Activated naive CD8-positive, alpha-beta T cell treated with anti-CD3 and anti-CD28 coated beads for 36 hours (primary cell): ENCODE measurements around the gene SLC23A2. TPM values are rescaled to one million over a fixed set of nuclear protein-coding genes. Genes with fewer than 3 reads are reported as not detected.
"Not testable (repeated sequence)": the region's sequence is repeated elsewhere in the genome, so short reads cannot be mapped to it uniquely, and the experiment has no call there.

Experiments
- DNase-seq: peaks from one replicate; pipeline ENCODE4 v3.0.0; 2021
- H3K27ac Mint-ChIP-seq: one replicate; pipeline ENCODE4 v1.8.0; 2022; ENCODE audit warnings: mild to moderate bottlenecking, moderate library complexity, mixed read lengths
- H3K27me3 Mint-ChIP-seq: one replicate; pipeline ENCODE4 v1.8.0; 2022; ENCODE audit warnings: mild to moderate bottlenecking, mixed read lengths
- H3K36me3 Mint-ChIP-seq: one replicate; pipeline ENCODE4 v1.8.0; 2021; ENCODE audit warnings: mild to moderate bottlenecking, mixed read lengths
- H3K4me1 Mint-ChIP-seq: one replicate; pipeline ENCODE4 v1.8.0; 2021; ENCODE audit warnings: mixed read lengths
- H3K4me3 Mint-ChIP-seq: one replicate; pipeline ENCODE4 v1.8.0; 2022; ENCODE audit warnings: mild to moderate bottlenecking, moderate library complexity, mixed read lengths
- H3K9me3 Mint-ChIP-seq: one replicate; pipeline ENCODE4 v1.8.0; 2022; ENCODE audit warnings: mixed read lengths
- total RNA-seq, 2 experiments: library from RNA; stranded (reverse); gene quantifications; one replicate each; pipeline ENCODE4 v1.2.3, GENCODE V29; 2021

SLC23A2 gene
- total RNA-seq, 2 experiments from 2014 or later, result 23.2 TPM

DNA sequence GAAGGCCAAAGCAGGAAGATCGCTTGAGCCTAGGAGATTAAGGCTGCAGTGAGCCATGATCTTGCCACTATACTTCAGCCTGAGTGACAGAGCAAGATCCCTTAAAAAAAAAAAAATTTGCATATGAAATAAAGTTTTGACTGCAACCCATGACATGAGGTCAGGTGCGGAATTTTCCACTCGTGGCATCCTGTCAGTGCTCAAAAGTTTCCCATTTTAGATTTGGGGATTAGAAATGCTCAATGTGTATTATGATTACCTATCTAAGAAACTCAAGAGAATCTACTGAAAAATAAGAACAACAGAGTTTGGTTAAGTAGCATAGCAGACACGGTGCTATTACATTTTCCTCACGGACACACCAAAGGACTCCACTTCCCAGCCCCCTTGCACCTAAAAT, 11.7 kb downstream of the SLC23A2 start:
- H3K4me1 Mint-ChIP-seq, result peaks cover 41% of the 10 kb centered on the region
- H3K9me3 Mint-ChIP-seq, result no peaks in the 10 kb centered on the region
- H3K27me3 Mint-ChIP-seq, result no peaks in the 10 kb centered on the region
- DNase-seq, result peak; percentile 31
- no peak overlapping the region for H3K4me3 Mint-ChIP-seq
- peaks cover 12% of the 10 kb centered on the region for H3K36me3 Mint-ChIP-seq
- peak overlapping the region; percentile 70 for H3K27ac Mint-ChIP-seq

DNA sequence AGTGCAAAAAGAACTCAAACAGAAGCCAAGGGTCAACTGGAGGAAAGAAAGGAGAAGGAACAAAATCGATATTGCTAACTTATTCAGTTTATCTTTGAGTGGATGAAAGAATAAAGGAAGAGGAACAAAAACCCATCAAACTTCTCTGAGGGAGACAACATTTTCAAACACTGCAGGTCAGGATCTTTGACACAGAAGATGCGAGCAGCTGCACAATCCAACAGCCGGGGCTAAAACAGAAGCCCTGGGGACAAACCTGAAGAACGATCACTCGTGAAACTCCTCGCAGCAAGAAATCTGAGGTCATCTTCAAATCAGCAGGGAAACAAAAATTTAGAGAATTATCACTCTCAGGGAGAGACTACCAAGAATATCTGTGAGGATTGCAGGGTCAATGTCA, 14.2 kb downstream of the SLC23A2 start:
- Mint-ChIP-seq H3K9me3 (no peaks in the 10 kb centered on the region), H3K4me3 (no peak overlapping the region), H3K27me3 (no peaks in the 10 kb centered on the region), H3K27ac (no peak overlapping the region), H3K4me1 (peaks cover 41% of the 10 kb centered on the region), H3K36me3 (peaks cover 13% of the 10 kb centered on the region)
- DNase-seq, result no peak

GRCh38 chr20:4985658-4986057, 15.7 kb downstream of the SLC23A2 start:
- Mint-ChIP-seq H3K36me3 (peaks cover 13% of the 10 kb centered on the region), H3K4me1 (peaks cover 41% of the 10 kb centered on the region), H3K9me3 (no peaks in the 10 kb centered on the region), H3K27me3 (no peaks in the 10 kb centered on the region), H3K4me3 (no peak overlapping the region), H3K27ac (no peak overlapping the region)
- no peak for DNase-seq

DNA sequence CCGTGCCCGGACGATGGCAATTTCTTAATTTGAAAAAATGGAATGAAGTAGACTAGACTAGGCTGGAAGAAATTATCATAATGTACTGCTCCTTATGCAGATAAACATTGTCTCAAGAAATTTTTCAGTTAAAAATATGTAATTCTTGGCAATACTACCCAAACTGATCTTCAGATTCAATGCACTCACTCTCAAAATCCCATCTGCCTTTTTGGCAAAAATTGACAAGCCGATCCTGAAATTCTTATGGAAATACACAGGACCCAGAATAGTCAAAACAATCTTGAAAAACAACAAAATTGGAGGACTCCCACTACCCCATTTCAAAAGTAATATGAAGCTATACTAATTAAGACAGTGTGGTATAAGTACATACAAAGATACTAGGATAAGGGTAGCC, 19.0 kb downstream of the SLC23A2 start:
- H3K4me1 Mint-ChIP-seq, result peaks cover 37% of the 10 kb centered on the region
- DNase-seq, result no peak
- no peaks in the 10 kb centered on the region for H3K9me3 Mint-ChIP-seq
- no peaks in the 10 kb centered on the region for H3K27me3 Mint-ChIP-seq
- no peak overlapping the region for H3K27ac Mint-ChIP-seq
- H3K4me3 Mint-ChIP-seq, result no peak overlapping the region
- peaks cover 8% of the 10 kb centered on the region for H3K36me3 Mint-ChIP-seq

DNA sequence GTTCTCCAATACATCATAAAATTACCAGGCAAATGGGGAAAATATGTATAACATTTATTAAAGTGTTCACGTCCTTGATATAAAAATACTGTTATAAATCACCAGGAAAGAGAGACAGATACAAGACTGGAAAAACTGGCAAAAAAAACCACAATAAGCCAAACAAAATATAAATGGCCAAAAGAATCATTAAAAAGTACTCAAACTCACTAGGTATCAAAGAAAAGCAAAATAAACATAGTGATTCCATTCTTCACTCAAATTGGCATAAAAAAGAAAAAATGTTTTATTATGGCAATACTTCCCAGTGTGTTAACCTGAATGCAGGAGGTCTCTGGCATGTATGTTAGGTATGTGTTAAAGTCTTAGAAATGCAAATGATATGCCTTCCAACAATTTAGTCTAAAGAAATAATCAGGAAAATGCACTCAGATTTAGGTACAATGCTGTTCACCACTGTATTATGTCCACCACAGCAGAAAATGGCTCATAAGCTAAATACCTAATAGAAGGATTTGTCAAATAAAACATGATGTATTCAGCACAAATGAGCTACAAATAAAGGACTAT, 21.4 kb downstream of the SLC23A2 start:
- peaks cover 5% of the 10 kb centered on the region for H3K36me3 Mint-ChIP-seq

GRCh38 chr20:4978050-4978918, 23.0 kb downstream of the SLC23A2 start:
- Mint-ChIP-seq H3K4me1 (peaks cover 41% of the 10 kb centered on the region), H3K27ac (peak overlapping the region; percentile 56)

More for the DNA sequence above, 21.4 kb downstream of the SLC23A2 start:
- Mint-ChIP-seq H3K4me3 (no peak overlapping the region), H3K27ac (no peak overlapping the region), H3K9me3 (no peaks in the 10 kb centered on the region), H3K27me3 (no peaks in the 10 kb centered on the region), H3K4me1 (peaks cover 31% of the 10 kb centered on the region)
- no peak for DNase-seq

DNA sequence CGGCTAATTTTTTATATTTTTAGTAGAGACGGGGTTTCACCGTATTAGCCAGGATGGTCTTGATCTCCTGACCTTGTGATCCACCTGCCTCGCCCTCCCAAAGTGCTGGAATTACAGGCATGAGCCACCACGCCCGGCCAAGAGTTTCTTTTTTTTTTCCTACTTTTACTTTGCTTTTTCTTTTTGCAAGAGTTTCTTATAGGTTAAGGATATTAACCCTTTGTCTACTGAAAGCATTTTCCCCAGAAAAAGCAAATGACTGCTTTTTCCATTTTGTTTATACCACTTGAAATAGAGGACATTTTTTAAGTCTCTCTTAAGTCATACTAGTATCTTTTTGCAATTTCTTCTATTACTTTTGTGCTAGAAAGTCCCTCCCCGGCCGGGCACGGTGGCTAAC, 25.3 kb downstream of the SLC23A2 start:
- H3K27ac Mint-ChIP-seq, H3K9me3 Mint-ChIP-seq: not testable (repeated sequence)
- H3K4me1 Mint-ChIP-seq, result peaks cover 45% of the 10 kb centered on the region

More at GRCh38 chr20:4978050-4978918, 23.0 kb downstream of the SLC23A2 start:
- Mint-ChIP-seq H3K4me3 (no peak overlapping the region), H3K9me3 (no peaks in the 10 kb centered on the region), H3K27me3 (no peaks in the 10 kb centered on the region), H3K36me3 (peaks cover 5% of the 10 kb centered on the region)
- no peak for DNase-seq

GRCh38 chr20:4973330-4974097, 27.8 kb downstream of the SLC23A2 start:
- Mint-ChIP-seq H3K9me3 (no peaks in the 10 kb centered on the region), H3K27me3 (no peaks in the 10 kb centered on the region), H3K4me1 (peaks cover 34% of the 10 kb centered on the region), H3K36me3 (peaks cover 7% of the 10 kb centered on the region), H3K4me3 (peak overlapping the region; percentile 72), H3K27ac (peak overlapping the region; percentile 88)
- DNase-seq, result peak; percentile 79

More for the DNA sequence above, 25.3 kb downstream of the SLC23A2 start:
- not testable (repeated sequence) for DNase-seq, H3K27me3 Mint-ChIP-seq, H3K4me3 Mint-ChIP-seq, H3K36me3 Mint-ChIP-seq

GRCh38 chr20:4972506-4973251, 28.6 kb downstream of the SLC23A2 start:
- peaks cover 27% of the 10 kb centered on the region for H3K4me1 Mint-ChIP-seq
- no peaks in the 10 kb centered on the region for H3K27me3 Mint-ChIP-seq
- peak overlapping the region; percentile 88 for H3K27ac Mint-ChIP-seq
- H3K9me3 Mint-ChIP-seq, result no peaks in the 10 kb centered on the region
- H3K4me3 Mint-ChIP-seq, result peak overlapping the region; percentile 72
- DNase-seq, result no peak
- peaks cover 15% of the 10 kb centered on the region for H3K36me3 Mint-ChIP-seq

GRCh38 chr20:4971064-4971463, 30.2 kb downstream of the SLC23A2 start:
- Mint-ChIP-seq H3K4me1 (peaks cover 28% of the 10 kb centered on the region), H3K4me3 (no peak overlapping the region), H3K27me3 (no peaks in the 10 kb centered on the region), H3K9me3 (no peaks in the 10 kb centered on the region), H3K36me3 (peaks cover 19% of the 10 kb centered on the region), H3K27ac (no peak overlapping the region)
- no peak for DNase-seq

DNA sequence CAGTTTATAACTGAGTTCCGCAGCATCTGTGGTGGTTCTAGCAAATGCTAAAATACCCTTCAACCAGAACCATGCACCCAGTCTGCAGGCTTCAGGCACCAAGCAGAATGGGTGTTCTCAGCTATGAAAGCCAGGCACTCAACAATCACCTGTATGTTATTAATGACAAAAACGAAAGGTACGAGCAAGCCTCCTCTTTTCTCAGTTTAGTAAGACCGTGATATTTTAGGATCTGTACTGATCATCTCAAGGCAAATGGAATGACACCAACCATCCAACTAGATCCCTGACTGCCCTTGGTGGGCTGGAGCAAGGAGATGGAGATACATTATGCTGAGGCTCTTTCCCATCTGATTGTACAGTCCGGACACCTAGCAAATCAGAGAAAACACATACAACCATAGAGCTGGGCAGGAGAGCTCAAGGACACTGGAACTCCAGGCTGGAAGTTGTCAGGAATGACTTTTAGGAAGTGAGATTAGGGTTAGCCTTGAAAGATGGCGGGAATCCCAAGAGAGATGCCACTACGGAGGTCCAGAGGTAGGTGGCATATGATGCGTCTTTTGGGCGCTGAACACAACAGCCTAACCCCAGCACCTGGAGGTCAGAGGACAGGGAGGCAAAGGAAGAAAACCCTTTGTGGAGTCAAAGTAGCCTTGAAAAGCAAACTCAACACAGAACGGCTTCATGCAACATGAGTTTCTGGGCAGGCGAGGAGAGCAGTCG, 33.4 kb downstream of the SLC23A2 start:
- Mint-ChIP-seq H3K4me1 (peaks cover 6% of the 10 kb centered on the region), H3K36me3 (peaks cover 17% of the 10 kb centered on the region), H3K27ac (no peak overlapping the region), H3K9me3 (no peaks in the 10 kb centered on the region), H3K4me3 (no peak overlapping the region), H3K27me3 (no peaks in the 10 kb centered on the region)
- DNase-seq, result no peak

- Mint-ChIP-seq H3K27ac (no peak overlapping the region), H3K4me3 (no peak overlapping the region), H3K36me3 (peaks cover 21% of the 10 kb centered on the region), H3K9me3 (no peaks in the 10 kb centered on the region), H3K27me3 (no peaks in the 10 kb centered on the region), H3K4me1 (peaks cover 7% of the 10 kb centered on the region)
- no peak for DNase-seq
Observed at GRCh38 chr20:4966826-4967751, 34.2 kb downstream of the SLC23A2 start.

DNA sequence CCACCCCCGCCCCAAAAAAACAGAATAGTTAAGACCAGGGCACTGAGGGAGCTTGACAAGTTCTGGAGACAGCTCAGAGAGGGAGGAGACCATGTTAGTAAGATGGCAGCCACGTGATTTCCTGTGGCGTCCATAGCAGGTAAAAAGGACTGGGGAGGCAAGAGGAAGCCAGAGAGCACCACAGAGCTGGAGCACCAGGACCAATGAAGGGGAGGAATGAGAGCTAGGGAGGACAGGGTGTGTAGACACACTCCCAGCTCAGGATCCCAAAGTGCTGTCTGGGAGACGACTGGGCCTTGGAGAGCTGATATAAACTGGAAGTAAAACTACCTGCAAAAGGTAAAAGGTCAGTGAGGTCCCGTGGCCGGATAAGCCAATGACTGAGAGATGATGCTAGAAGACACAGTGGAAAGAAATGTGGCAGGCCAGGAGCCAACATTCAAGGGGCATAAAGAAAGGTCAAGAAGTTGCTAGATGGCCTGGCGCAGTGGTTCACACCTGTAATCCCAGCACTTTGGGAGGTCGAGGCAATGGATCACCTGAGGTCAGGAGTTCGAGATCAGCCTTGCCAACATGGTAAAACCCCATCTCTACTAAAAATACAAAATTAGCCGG, 39.0 kb downstream of the SLC23A2 start:
- Mint-ChIP-seq H3K9me3 (no peaks in the 10 kb centered on the region), H3K27me3 (no peaks in the 10 kb centered on the region), H3K4me3 (peak overlapping the region; percentile 40), H3K4me1 (peaks cover 16% of the 10 kb centered on the region), H3K36me3 (peaks cover 10% of the 10 kb centered on the region), H3K27ac (peak overlapping the region; percentile 82)
- peak; percentile 14 for DNase-seq
